Vagina (tissue), 2 donors: ENCODE results near the gene PCDH10.

Experiments
- POLR2AphosphoS5 ChIP-seq, 2 donors: sonication (generic); formaldehyde crosslinking; IDR thresholded peaks; one replicate each; pipeline ENCODE4 v1.9.0; 2017; ENCODE audit warnings: antibody characterized with exemption in 2 of 2, mild to moderate bottlenecking in 2 of 2, low read depth in 1 of 2; ENCODE audit not compliant: insufficient read depth in 1 of 2
- TF ChIP-seq, protein P1 (sequence below), 3 experiments: fragments of 450-650 bp in 2 of 3; fragments of 200-600 bp in 1 of 3; sonication (generic) in 1 of 3; IDR thresholded peaks; one replicate each; pipeline ENCODE4 v1.5.1; 2017 to 2019; ENCODE audit warnings: antibody characterized with exemption in 3 of 3, mild to moderate bottlenecking in 2 of 3, moderate library complexity in 2 of 3

DNA sequence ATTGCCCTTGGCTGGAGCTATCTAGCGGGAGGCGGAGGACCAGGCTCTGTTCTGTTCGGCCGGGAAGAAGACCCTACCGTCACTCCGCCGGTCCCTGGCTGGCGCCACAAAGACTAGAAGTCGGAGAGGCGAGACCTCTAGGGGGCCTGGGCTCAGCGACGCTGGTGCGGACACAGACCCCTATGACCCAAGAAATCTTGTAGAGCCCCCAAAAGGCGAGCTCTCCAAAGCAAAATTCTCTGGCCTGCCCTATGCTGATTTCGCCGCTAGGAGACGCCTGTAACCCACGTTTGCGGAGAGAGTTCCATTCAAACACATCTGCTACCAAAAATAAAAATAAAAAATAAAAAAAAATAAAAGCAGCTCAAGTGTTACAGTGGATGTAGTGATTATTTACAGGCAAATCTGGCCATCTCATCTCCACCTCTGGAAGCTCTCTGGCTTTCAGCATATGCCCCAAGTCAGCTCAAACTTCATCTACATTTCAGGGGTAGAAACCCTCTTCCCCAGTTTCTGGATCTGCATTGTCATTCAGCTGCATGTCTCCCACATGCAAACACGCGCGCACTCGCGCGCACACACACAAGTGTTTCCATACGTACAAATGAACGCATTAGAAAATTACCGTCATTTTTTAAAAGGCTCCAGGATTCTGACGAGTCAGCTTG is 2.4 kb upstream of the PCDH10 start:
- TF ChIP-seq, protein P1, sequence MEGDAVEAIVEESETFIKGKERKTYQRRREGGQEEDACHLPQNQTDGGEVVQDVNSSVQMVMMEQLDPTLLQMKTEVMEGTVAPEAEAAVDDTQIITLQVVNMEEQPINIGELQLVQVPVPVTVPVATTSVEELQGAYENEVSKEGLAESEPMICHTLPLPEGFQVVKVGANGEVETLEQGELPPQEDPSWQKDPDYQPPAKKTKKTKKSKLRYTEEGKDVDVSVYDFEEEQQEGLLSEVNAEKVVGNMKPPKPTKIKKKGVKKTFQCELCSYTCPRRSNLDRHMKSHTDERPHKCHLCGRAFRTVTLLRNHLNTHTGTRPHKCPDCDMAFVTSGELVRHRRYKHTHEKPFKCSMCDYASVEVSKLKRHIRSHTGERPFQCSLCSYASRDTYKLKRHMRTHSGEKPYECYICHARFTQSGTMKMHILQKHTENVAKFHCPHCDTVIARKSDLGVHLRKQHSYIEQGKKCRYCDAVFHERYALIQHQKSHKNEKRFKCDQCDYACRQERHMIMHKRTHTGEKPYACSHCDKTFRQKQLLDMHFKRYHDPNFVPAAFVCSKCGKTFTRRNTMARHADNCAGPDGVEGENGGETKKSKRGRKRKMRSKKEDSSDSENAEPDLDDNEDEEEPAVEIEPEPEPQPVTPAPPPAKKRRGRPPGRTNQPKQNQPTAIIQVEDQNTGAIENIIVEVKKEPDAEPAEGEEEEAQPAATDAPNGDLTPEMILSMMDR (IDR thresholded peaks at IDR 0.05) = peak; percentile 42 to 81 (median 59)
- TF ChIP-seq POLR2AphosphoS5 (IDR thresholded peaks at IDR 0.05; ENCODE audit: insufficient read depth in 1 of 2, low read depth in 1 of 2) = no peak
